ENCODE data around the gene FCRL5. TPM values are rescaled to one million over a fixed set of nuclear protein-coding genes. Genes with fewer than 3 reads are reported as not detected.

Gene FCRL5
- total RNA-seq (2022; extraction: Qiagen RNA extraction; ENCODE audit: low read depth) = not detected in 5 replicates

DNA sequence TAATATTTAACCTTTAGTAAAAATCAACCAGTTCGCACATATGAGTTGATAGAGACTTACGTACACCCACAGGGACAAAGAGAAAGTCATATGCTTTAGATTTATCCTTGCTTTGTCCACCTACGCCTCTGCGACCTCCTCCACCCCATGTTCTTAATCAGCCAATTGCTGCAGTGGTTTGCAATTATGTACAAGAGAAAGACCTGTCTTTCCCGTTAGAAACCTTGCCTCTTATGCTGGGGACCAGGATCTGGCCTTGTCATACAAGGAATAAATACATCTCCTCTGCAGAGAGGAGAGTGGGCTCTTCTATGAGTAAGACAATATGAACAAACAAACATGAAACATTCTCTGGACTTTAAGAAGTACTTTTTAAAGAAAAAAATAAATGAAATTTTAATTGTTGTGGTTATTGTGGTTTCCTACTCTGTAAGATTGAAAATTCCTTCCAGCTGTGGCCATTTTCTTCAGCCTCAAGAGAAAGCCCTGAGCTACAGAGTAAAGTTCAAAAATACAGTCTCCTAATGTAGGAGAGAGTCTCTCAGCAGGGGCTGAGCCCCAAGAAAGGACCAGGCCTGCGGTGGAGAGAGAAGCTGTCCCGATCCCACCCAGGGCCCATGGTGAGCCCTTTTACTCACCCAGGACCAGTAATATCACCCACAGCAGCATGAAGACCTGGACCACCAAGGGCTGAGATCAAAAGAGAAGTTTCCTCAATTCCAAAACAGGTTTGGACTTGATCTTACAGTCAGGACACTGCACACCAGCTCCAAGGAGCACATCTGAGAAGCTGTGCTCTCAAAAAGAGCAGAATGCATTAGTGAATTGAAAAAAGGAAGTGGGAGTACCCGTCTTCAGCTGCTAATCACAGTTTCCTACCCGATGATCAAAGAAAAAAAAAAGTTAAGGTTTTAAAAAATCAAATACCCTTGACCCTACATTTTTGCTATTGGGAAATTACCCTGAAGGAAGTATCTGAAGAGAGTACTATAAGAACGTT lies at the start of gene FCRL5:
TSS of gene FCRL5 (minus strand) at position 822 of the 1,000 bp plus-strand sequence. CDS start at position 669, 153 bp downstream.

DNA sequence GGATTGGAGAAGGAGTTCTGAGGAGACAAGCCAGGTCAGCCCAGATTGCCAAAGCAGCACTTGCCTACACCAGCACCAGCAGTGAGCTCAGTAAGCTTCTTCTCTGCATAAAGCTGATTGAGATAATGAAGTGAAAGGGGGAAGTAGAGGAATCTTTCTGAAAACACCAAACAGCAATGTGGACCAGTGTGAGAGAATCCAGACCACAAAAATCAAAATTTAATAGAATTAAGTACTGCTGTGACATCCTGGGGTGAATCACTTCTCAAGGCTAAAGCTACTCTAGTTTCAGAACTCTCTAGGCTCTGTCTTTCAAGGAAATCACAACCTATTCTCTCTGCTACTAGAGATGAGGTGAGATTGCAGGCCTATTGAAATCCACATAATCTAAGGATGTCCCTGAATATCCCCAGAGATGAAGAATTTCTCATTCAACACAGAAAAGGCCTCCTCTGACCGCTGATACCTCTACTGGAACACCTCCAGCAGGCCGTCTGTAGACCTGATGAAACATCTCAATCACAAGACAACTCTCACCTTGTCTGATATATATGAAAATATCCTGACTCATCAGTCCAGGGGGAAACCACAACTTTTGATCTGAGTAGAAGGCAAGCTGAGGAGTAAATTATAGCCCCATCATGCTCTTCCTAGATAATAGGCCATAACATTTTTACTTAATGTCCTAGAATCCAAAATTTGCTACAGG lies 45.8 kb upstream of the FCRL5 start, which contains the start of gene FCRL4:
TSS of gene FCRL4 (minus strand) at position 127 of the 709 bp plus-strand sequence. CDS start 141 bp downstream, outside the sequence.

Other genes starting within 250 kb of the FCRL5 start
- not detected in 5 replicates for gene FCRL4, start 45.6 kb upstream of the FCRL5 start, total RNA-seq (2022; extraction: Qiagen RNA extraction; ENCODE audit: low read depth)
- gene FCRL3, start 148.3 kb upstream of the FCRL5 start, total RNA-seq (2022; extraction: Qiagen RNA extraction; ENCODE audit: low read depth) = not detected in 5 replicates
- not detected in 5 replicates for gene FCRL2, start 224.6 kb upstream of the FCRL5 start, total RNA-seq (2022; extraction: Qiagen RNA extraction; ENCODE audit: low read depth)

Data from A549 treated with ZK216348 at 1 μM for 4 hours (cell line).